SU-DHL-6 (cell line): ENCODE data around the gene PLPP6.

ENCODE experiments used
- CTCF ChIP-seq: fragments of 200-600 bp; sonication (generic); IDR thresholded peaks from one replicate; pipeline ENCODE4 v1.5.1; 2017; ENCODE audit warnings: antibody characterized with exemption, mild to moderate bottlenecking, low read length, moderate library complexity; ENCODE audit not compliant: insufficient read depth, poor library complexity, severe bottlenecking
- EZH2phosphoT487 ChIP-seq: fragments of 200-600 bp; sonication (generic), shearing (Covaris generic); conservative IDR thresholded peaks from 2 replicates; pipeline ENCODE4 v1.6.1; 2018; ENCODE audit warnings: mild to moderate bottlenecking, antibody characterized with exemption, low read length, moderate library complexity, mixed read lengths

- TF ChIP-seq CTCF (no peak), EZH2phosphoT487 (no peak)
Observed at GRCh38 chr9:4620057-4620765, 41.9 kb upstream of the PLPP6 start.
